Measurements from ENCODE around the gene IL22. TPM values are rescaled to one million over a fixed set of nuclear protein-coding genes. Genes with fewer than 3 reads are reported as not detected.

IL22 gene
- total RNA-seq, 1 experiment from 2014 or later: not detected

DNA sequence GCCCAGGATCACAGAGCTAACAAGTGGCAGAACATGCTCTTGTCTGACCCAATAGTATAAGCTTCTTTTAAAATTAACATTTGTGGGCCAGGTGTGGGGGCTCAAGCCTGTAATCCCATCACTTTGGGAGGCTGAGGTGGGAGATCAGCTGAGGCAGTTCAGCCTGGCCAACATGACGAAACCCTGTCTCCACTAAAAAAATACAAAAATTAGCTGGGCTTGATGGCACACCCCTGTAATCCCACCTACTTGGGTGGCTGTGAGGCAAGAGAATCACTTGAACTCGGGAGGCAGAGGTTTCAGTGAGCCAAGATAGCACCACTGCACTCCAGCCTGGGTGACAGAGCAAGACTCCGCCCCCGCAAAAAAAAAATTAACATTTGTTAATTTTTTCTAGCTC, 33.0 kb upstream of the IL22 start:
- H3K23me2 ChIP-seq (ENCODE audit: insufficient read length, low read depth, low read length, poor library complexity, severe bottlenecking): no peaks in the 10 kb centered on the region
- Mint-ChIP-seq H3K9me3 (no peaks in the 10 kb centered on the region), H3K4me3 (no peak overlapping the region), H3K36me3 (ENCODE audit: insufficient read depth in 1 of 3, low read depth in 3 of 3) (no peaks in the 10 kb centered on the region), H3K27ac (no peak overlapping the region), H3K27me3 (ENCODE audit: low read depth) (no peaks in the 10 kb centered on the region), H3K4me1 (peaks cover 0 to under 1% of the 10 kb centered on the region in 2 experiments; a peak in 2 of 4 replicates)
- H3K4me1 ChIP-seq (ENCODE audit: insufficient read depth, low read length): no peaks in the 10 kb centered on the region
- no peak overlapping the region for H4K8ac ChIP-seq (replicated peaks; ENCODE audit: insufficient read length, low read depth, low read length)
- H3K9me3 ChIP-seq (ENCODE audit: control insufficient read depth, low read depth, low read length): no peaks in the 10 kb centered on the region
- no peak overlapping the region for H3K4me2 ChIP-seq (ENCODE audit: insufficient read depth, insufficient read length, low read length)
- no peak overlapping the region for H3T11ph ChIP-seq (ENCODE audit: low read length)
- no peak overlapping the region for H4K91ac ChIP-seq (ENCODE audit: insufficient read length, low read depth, low read length)
- H3K56ac ChIP-seq (ENCODE audit: insufficient read length, low read depth, low read length): no peak overlapping the region
- no peak overlapping the region for H2BK120ac ChIP-seq (ENCODE audit: low read depth, low read length, poor library complexity, severe bottlenecking)
- no peak overlapping the region for H2BK12ac ChIP-seq (ENCODE audit: insufficient read length, low read depth, low read length)
- TF ChIP-seq, protein P1, sequence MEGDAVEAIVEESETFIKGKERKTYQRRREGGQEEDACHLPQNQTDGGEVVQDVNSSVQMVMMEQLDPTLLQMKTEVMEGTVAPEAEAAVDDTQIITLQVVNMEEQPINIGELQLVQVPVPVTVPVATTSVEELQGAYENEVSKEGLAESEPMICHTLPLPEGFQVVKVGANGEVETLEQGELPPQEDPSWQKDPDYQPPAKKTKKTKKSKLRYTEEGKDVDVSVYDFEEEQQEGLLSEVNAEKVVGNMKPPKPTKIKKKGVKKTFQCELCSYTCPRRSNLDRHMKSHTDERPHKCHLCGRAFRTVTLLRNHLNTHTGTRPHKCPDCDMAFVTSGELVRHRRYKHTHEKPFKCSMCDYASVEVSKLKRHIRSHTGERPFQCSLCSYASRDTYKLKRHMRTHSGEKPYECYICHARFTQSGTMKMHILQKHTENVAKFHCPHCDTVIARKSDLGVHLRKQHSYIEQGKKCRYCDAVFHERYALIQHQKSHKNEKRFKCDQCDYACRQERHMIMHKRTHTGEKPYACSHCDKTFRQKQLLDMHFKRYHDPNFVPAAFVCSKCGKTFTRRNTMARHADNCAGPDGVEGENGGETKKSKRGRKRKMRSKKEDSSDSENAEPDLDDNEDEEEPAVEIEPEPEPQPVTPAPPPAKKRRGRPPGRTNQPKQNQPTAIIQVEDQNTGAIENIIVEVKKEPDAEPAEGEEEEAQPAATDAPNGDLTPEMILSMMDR (conservative IDR thresholded peaks at IDR 0.05): no peak
- no CpG with 5 or more reads among the region's 4 CpGs for WGBS (ENCODE audit: extremely low coverage, insufficient read length, low lambda C conversion rate)
- H4K20me1 ChIP-seq (ENCODE audit: control insufficient read depth, insufficient read depth, insufficient read length): no peaks in the 10 kb centered on the region
- DNase-seq: no peak
- H3K23ac ChIP-seq (ENCODE audit: insufficient read length, low read depth, low read length): no peak overlapping the region
- H3K79me2 ChIP-seq (ENCODE audit: insufficient read depth, low read length): no peaks in the 10 kb centered on the region
- no peak overlapping the region for H4K5ac ChIP-seq (ENCODE audit: insufficient read length, low read depth, low read length)
- no peaks in the 10 kb centered on the region for H3K27me3 ChIP-seq (ENCODE audit: insufficient read depth, low read length)
- H3K18ac ChIP-seq (ENCODE audit: insufficient read length, low read depth, low read length): no peak overlapping the region
- no peak overlapping the region for H2AFZ ChIP-seq (ENCODE audit: low read length)
- no peak overlapping the region for H3K9ac ChIP-seq (ENCODE audit: extremely low read depth, insufficient read length, low read length)
- H2AK5ac ChIP-seq (ENCODE audit: insufficient read length, low read length): no peak overlapping the region
- H2BK15ac ChIP-seq (ENCODE audit: low read depth, low read length): no peak overlapping the region
- no peak overlapping the region for H3K27ac ChIP-seq (ENCODE audit: insufficient read length, low read depth, low read length)
- H3K79me1 ChIP-seq (ENCODE audit: insufficient read depth, low read depth, low read length, poor library complexity, severe bottlenecking): no peaks in the 10 kb centered on the region
- no peak overlapping the region for H2BK5ac ChIP-seq (ENCODE audit: insufficient read length, low read length)
- no peak overlapping the region for H3K14ac ChIP-seq (ENCODE audit: insufficient read depth, low read length)
- no peak overlapping the region for H2BK20ac ChIP-seq (ENCODE audit: low read depth, low read length, poor library complexity, severe bottlenecking)
- no peak overlapping the region for H3K4ac ChIP-seq (ENCODE audit: low read depth, low read length)
